WERI-Rb-1 (cell line): ENCODE measurements around the gene MAPT.

Source experiments
- DNase-seq: peaks from one replicate; pipeline ENCODE4 v3.0.0-alpha.2; 2020
- H3K27ac ChIP-seq: fragments of 250-450 bp; sonication (Bioruptor Pico); 2 replicates; pipeline ENCODE4 v1.5.1; 2020; ENCODE audit warnings: mild to moderate bottlenecking, moderate library complexity
- H3K27me3 ChIP-seq: fragments of 250-450 bp; sonication (Bioruptor Pico); 2 replicates; pipeline ENCODE4 v1.5.1; 2021; ENCODE audit warnings: mild to moderate bottlenecking, low read depth, moderate library complexity; ENCODE audit not compliant: insufficient read depth, severe bottlenecking
- H3K36me3 ChIP-seq: fragments of 250-450 bp; sonication (Bioruptor Pico); 2 replicates; pipeline ENCODE4 v1.5.1; 2020; ENCODE audit warnings: mild to moderate bottlenecking, moderate library complexity
- H3K4me3 ChIP-seq: 2 replicates; pipeline ENCODE4 v1.5.1; 2011; ENCODE audit warnings: low read depth, mild to moderate bottlenecking, control low read depth, low read length
- H3K9me3 ChIP-seq: fragments of 250-450 bp; sonication (Bioruptor Pico); 2 replicates; pipeline ENCODE4 v1.5.1; 2021; ENCODE audit warnings: mild to moderate bottlenecking, moderate library complexity; ENCODE audit not compliant: severe bottlenecking
- TF ChIP-seq, protein P1 (sequence below): IDR thresholded peaks from 2 replicates; pipeline ENCODE4 v1.5.1; 2011; ENCODE audit warnings: low read depth, mild to moderate bottlenecking, control low read depth, inconsistent platforms, low read length

MAPT gene

DNA sequence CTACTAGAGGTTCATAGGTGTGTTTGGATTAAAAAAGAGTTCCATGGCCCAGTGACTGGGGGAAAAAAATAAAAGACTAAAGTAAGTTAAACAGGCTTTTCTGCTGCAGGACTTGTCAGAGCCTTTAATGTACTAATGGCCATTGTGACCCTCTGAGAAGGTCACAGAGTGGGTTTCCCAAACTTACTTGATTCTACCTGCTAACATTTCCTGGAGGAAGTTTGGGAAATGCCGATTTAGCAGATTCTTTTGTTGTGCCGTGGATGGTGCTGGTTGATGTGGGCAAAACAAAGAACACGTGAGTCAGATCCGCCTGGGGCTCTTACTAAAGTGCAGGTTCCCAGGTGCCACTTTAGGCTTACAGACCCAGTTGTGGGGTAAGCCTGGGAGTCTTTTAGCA lies 91.1 kb downstream of the MAPT start:
- H3K27ac ChIP-seq, result no peak overlapping the region
- no peaks in the 10 kb centered on the region for H3K36me3 ChIP-seq
- no peaks in the 10 kb centered on the region for H3K27me3 ChIP-seq
- no peaks in the 10 kb centered on the region for H3K9me3 ChIP-seq
- H3K4me3 ChIP-seq, result no peak overlapping the region
- no peak for DNase-seq
- TF ChIP-seq, protein P1, sequence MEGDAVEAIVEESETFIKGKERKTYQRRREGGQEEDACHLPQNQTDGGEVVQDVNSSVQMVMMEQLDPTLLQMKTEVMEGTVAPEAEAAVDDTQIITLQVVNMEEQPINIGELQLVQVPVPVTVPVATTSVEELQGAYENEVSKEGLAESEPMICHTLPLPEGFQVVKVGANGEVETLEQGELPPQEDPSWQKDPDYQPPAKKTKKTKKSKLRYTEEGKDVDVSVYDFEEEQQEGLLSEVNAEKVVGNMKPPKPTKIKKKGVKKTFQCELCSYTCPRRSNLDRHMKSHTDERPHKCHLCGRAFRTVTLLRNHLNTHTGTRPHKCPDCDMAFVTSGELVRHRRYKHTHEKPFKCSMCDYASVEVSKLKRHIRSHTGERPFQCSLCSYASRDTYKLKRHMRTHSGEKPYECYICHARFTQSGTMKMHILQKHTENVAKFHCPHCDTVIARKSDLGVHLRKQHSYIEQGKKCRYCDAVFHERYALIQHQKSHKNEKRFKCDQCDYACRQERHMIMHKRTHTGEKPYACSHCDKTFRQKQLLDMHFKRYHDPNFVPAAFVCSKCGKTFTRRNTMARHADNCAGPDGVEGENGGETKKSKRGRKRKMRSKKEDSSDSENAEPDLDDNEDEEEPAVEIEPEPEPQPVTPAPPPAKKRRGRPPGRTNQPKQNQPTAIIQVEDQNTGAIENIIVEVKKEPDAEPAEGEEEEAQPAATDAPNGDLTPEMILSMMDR, result no peak

GRCh38 chr17:45986056-45986455 lies 91.7 kb downstream of the MAPT start:
- Histone ChIP-seq H3K9me3 (no peaks in the 10 kb centered on the region), H3K4me3 (no peak overlapping the region), H3K27ac (no peak overlapping the region), H3K36me3 (no peaks in the 10 kb centered on the region), H3K27me3 (no peaks in the 10 kb centered on the region)
- no peak for DNase-seq
- TF ChIP-seq, protein P1, result no peak

DNA sequence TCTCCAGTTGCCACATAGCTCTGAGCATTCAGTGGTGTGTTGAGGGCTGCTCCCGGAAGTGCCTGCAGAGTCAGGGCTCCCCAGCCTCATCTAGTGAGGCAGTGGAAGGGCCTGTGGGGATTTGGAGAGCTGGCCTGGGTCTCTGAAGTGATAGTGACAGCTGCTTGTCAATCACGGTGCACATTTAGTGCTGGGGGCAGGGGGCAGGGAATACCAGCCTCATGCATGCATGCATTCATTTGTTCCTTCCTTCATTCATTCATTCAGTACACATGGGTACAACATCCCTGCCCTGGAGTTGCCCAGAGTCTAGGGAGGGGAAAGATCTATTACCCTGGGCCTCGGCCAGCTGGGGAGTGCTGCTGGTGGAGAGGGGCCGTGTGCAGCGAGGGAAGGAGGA lies 93.4 kb downstream of the MAPT start:
- no peaks in the 10 kb centered on the region for H3K36me3 ChIP-seq
- no peaks in the 10 kb centered on the region for H3K27me3 ChIP-seq
- TF ChIP-seq, protein P1, result no peak
- no peak overlapping the region for H3K27ac ChIP-seq
- no peak for DNase-seq
- no peak overlapping the region for H3K4me3 ChIP-seq
- no peaks in the 10 kb centered on the region for H3K9me3 ChIP-seq

DNA sequence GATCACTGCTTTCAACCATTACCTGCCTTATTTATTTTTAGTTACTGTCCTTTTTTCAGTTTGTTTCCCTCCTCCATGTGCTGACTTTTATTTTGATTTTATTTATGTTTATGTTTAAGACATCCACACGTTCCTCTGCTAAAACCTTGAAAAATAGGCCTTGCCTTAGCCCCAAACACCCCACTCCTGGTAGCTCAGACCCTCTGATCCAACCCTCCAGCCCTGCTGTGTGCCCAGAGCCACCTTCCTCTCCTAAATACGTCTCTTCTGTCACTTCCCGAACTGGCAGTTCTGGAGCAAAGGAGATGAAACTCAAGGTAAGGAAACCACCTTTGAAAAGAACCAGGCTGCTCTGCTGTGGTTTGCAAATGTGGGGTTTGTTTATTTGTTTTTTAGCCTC lies 95.4 kb downstream of the MAPT start:
- no peak overlapping the region for H3K27ac ChIP-seq
- H3K9me3 ChIP-seq, result no peaks in the 10 kb centered on the region
- no peaks in the 10 kb centered on the region for H3K27me3 ChIP-seq
- H3K4me3 ChIP-seq, result no peak overlapping the region
- DNase-seq, result no peak
- TF ChIP-seq, protein P1, result no peak
- no peaks in the 10 kb centered on the region for H3K36me3 ChIP-seq

DNA sequence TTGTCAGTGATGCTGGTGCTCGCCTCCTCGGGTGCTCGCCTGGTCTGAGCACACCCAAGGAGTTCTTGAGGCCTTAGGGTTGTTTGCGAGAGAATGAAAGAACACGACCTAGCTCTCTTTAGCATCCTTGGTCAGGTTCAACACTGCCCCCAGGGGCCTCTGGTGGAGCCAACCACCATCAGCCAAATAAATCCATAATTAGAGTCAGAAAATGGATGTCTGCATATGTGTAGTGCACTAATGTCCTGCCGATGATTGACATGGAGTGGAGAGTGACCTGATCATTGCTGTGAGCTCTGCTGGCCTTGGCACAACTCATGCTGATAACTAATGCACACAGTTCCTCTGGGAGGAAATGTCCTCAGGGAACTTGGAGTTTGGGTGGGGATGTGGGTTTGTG lies 96.5 kb downstream of the MAPT start:
- H3K27me3 ChIP-seq, result no peaks in the 10 kb centered on the region
- TF ChIP-seq, protein P1, result peak; percentile 34; the same call in 1 of the 2 replicates
- H3K9me3 ChIP-seq, result no peaks in the 10 kb centered on the region
- no peak overlapping the region for H3K4me3 ChIP-seq
- H3K27ac ChIP-seq, result no peak overlapping the region
- no peaks in the 10 kb centered on the region for H3K36me3 ChIP-seq
- no peak for DNase-seq

- no peaks in the 10 kb centered on the region for H3K27me3 ChIP-seq
- no peak overlapping the region for H3K27ac ChIP-seq
- no peak for DNase-seq
- TF ChIP-seq, protein P1, result no peak
- H3K4me3 ChIP-seq, result no peak overlapping the region
- H3K36me3 ChIP-seq, result no peaks in the 10 kb centered on the region
- no peaks in the 10 kb centered on the region for H3K9me3 ChIP-seq
These were observed 97.0 kb downstream of the MAPT start for GRCh38 chr17:45991341-45991740.
